H9 (cell line): ENCODE results near the gene MCAT. TPM values are rescaled to one million over a fixed set of nuclear protein-coding genes. Genes with fewer than 3 reads are reported as not detected.

Experiments used
- DNase-seq: peaks from one replicate; pipeline ENCODE4 v3.0.0-alpha.2; 2017
- H2AFZ ChIP-seq: one replicate; pipeline ENCODE4 v1.6.1; 2013; ENCODE audit warnings: mild to moderate bottlenecking, low read length, control low read depth, moderate library complexity
- H2AK5ac ChIP-seq: 2 replicates; pipeline ENCODE4 v1.6.1; 2013; ENCODE audit warnings: low read length, control low read depth, mixed read lengths; ENCODE audit not compliant: insufficient read length
- H2BK120ac ChIP-seq: one replicate; pipeline ENCODE4 v1.6.1; 2013; ENCODE audit warnings: low read depth, mild to moderate bottlenecking, low read length, control low read depth, inconsistent platforms; ENCODE audit not compliant: poor library complexity, severe bottlenecking
- H2BK12ac ChIP-seq: 2 replicates; pipeline ENCODE4 v1.6.1; 2013; ENCODE audit warnings: low read length, control low read depth, mixed read lengths, low read depth; ENCODE audit not compliant: insufficient read length
- H2BK15ac ChIP-seq: 2 replicates; pipeline ENCODE4 v1.6.1; 2013; ENCODE audit warnings: low read depth, low read length, control low read depth
- H2BK20ac ChIP-seq: one replicate; pipeline ENCODE4 v1.6.1; 2013; ENCODE audit warnings: low read depth, mild to moderate bottlenecking, low read length, control low read depth, inconsistent platforms; ENCODE audit not compliant: poor library complexity, severe bottlenecking
- H2BK5ac ChIP-seq: 2 replicates; pipeline ENCODE4 v1.6.1; 2013; ENCODE audit warnings: low read length, control low read depth, mixed read lengths; ENCODE audit not compliant: insufficient read length
- H3K14ac ChIP-seq: 2 replicates; pipeline ENCODE4 v1.6.1; 2013; ENCODE audit warnings: low read length, control low read depth; ENCODE audit not compliant: insufficient read depth
- H3K18ac ChIP-seq: 2 replicates; pipeline ENCODE4 v1.6.1; 2013; ENCODE audit warnings: low read depth, mild to moderate bottlenecking, mixed read lengths, low read length, control low read depth; ENCODE audit not compliant: insufficient read length
- H3K23ac ChIP-seq: 2 replicates; pipeline ENCODE4 v1.6.1; 2013; ENCODE audit warnings: low read length, control low read depth, mixed read lengths, low read depth; ENCODE audit not compliant: insufficient read length
- H3K23me2 ChIP-seq: 2 replicates; pipeline ENCODE4 v1.6.1; 2013; ENCODE audit warnings: low read depth, mild to moderate bottlenecking, mixed read lengths, low read length, control low read depth; ENCODE audit not compliant: insufficient read length, poor library complexity, severe bottlenecking
- H3K27ac ChIP-seq: 2 replicates; pipeline ENCODE4 v1.5.1; 2013; ENCODE audit warnings: low read length, control low read depth, mixed read lengths, low read depth; ENCODE audit not compliant: insufficient read length
- H3K27me3 ChIP-seq: 2 replicates; pipeline ENCODE4 v1.6.1; 2013; ENCODE audit warnings: low read length, control low read depth, inconsistent platforms; ENCODE audit not compliant: insufficient read depth
- H3K4ac ChIP-seq: 2 replicates; pipeline ENCODE4 v1.6.1; 2013; ENCODE audit warnings: low read depth, mild to moderate bottlenecking, control low read depth, inconsistent platforms, low read length, moderate library complexity
- H3K4me1 ChIP-seq: 2 replicates; pipeline ENCODE4 v1.6.1; 2013; ENCODE audit warnings: low read length, control low read depth, inconsistent platforms; ENCODE audit not compliant: insufficient read depth
- H3K4me2 ChIP-seq: 2 replicates; pipeline ENCODE4 v1.6.1; 2013; ENCODE audit warnings: low read length, control low read depth, mixed read lengths; ENCODE audit not compliant: insufficient read length, insufficient read depth
- H3K56ac ChIP-seq: 2 replicates; pipeline ENCODE4 v1.6.1; 2013; ENCODE audit warnings: low read depth, mild to moderate bottlenecking, mixed read lengths, low read length, control low read depth; ENCODE audit not compliant: insufficient read length
- H3K79me1 ChIP-seq: 2 replicates; pipeline ENCODE4 v1.6.1; 2013; ENCODE audit warnings: low read depth, mild to moderate bottlenecking, moderate library complexity, low read length, control low read depth, inconsistent platforms; ENCODE audit not compliant: insufficient read depth, poor library complexity, severe bottlenecking
- H3K79me2 ChIP-seq: 2 replicates; pipeline ENCODE4 v1.6.1; 2013; ENCODE audit warnings: low read length, control low read depth, inconsistent platforms; ENCODE audit not compliant: insufficient read depth
- H3K9ac ChIP-seq: 2 replicates; pipeline ENCODE4 v1.6.1; 2013; ENCODE audit warnings: low read length, control low read depth, mixed read lengths; ENCODE audit not compliant: insufficient read length; ENCODE audit errors: extremely low read depth
- H3K9me3 ChIP-seq: one replicate; pipeline ENCODE4 v1.6.1; 2013; ENCODE audit warnings: low read depth, low read length, inconsistent platforms; ENCODE audit not compliant: control insufficient read depth
- H3T11ph ChIP-seq: one replicate; pipeline ENCODE4 v1.6.1; 2013; ENCODE audit warnings: mild to moderate bottlenecking, low read length, control low read depth, inconsistent platforms
- H4K20me1 ChIP-seq: one replicate; pipeline ENCODE4 v1.6.1; 2013; ENCODE audit not compliant: control insufficient read depth, insufficient read length, insufficient read depth
- H4K5ac ChIP-seq: 2 replicates; pipeline ENCODE4 v1.6.1; 2013; ENCODE audit warnings: low read depth, mild to moderate bottlenecking, mixed read lengths, low read length, control low read depth; ENCODE audit not compliant: insufficient read length
- H4K8ac ChIP-seq: replicated peaks from 2 replicates; pipeline ENCODE4 v1.6.1; 2013; ENCODE audit warnings: low read length, control low read depth, mixed read lengths, low read depth; ENCODE audit not compliant: insufficient read length
- H4K91ac ChIP-seq: 2 replicates; pipeline ENCODE4 v1.6.1; 2013; ENCODE audit warnings: low read depth, mild to moderate bottlenecking, moderate library complexity, mixed read lengths, low read length, control low read depth; ENCODE audit not compliant: insufficient read length
- H3K27ac Mint-ChIP-seq, 3 experiments: 2 replicates in 2 of 3; 3 replicates in 1 of 3; pipeline ENCODE4 v1.8.0; 2020 to 2021; ENCODE audit warnings: mixed read lengths in 3 of 3, mild to moderate bottlenecking in 1 of 3, moderate library complexity in 1 of 3
- H3K27me3 Mint-ChIP-seq: 2 replicates; pipeline ENCODE4 v1.8.0; 2021; ENCODE audit warnings: low read depth, mild to moderate bottlenecking, moderate library complexity, mixed read lengths
- H3K36me3 Mint-ChIP-seq, 3 experiments: 2 replicates in 2 of 3; 3 replicates in 1 of 3; pipeline ENCODE4 v1.8.0; 2020 to 2021; ENCODE audit warnings: low read depth in 3 of 3, mixed read lengths in 3 of 3; ENCODE audit not compliant: insufficient read depth in 1 of 3
- H3K4me1 Mint-ChIP-seq, 2 experiments: 2 replicates each; pipeline ENCODE4 v1.8.0; 2020; ENCODE audit warnings: mixed read lengths in 2 of 2
- H3K4me3 Mint-ChIP-seq, 2 experiments: 2 replicates in 1 of 2; 3 replicates in 1 of 2; pipeline ENCODE4 v1.8.0; 2020 to 2021; ENCODE audit warnings: mild to moderate bottlenecking in 2 of 2, mixed read lengths in 2 of 2, moderate library complexity in 1 of 2
- H3K9me3 Mint-ChIP-seq, 2 experiments: 2 replicates in 1 of 2; 3 replicates in 1 of 2; pipeline ENCODE4 v1.8.0; 2020; ENCODE audit warnings: mild to moderate bottlenecking in 2 of 2, mixed read lengths in 2 of 2, moderate library complexity in 1 of 2
- CTCF ChIP-seq: fragments of 200-600 bp; sonication (generic); conservative IDR thresholded peaks from 3 replicates; pipeline ENCODE4 v1.8.0; 2021; ENCODE audit warnings: antibody characterized with exemption, mild to moderate bottlenecking
- WGBS: extraction: QIAGEN DNeasy Blood & Tissue Kit; methylation state at CpG from one replicate; pipeline ENCODE4 v1.1.7; 2013; ENCODE audit warnings: missing lambda C conversion rate, low lambda C conversion rate, mixed read lengths; ENCODE audit not compliant: insufficient read length; ENCODE audit errors: extremely low coverage; 5-methylcytosine and 5-hydroxymethylcytosine counted together
- total RNA-seq: library from RNA; stranded (reverse); gene quantifications from 2 replicates; pipeline ENCODE4 v1.2.1, GENCODE V29; 2021

Gene MCAT
- total RNA-seq, 1 experiment from 2014 or later = 20.3 TPM

GRCh38 chr22:43171019-43171491 is 27.9 kb upstream of the MCAT start:
- no peak overlapping the region for H2BK12ac ChIP-seq
- no peak overlapping the region for H3K4me2 ChIP-seq
- no peak overlapping the region for H3K56ac ChIP-seq
- no peak overlapping the region for H2BK120ac ChIP-seq
- no peak overlapping the region for H3K18ac ChIP-seq
- H2BK5ac ChIP-seq = no peak overlapping the region
- Mint-ChIP-seq H3K4me1 (no peaks in the 10 kb centered on the region), H3K27me3 (no peaks in the 10 kb centered on the region), H3K4me3 (no peak overlapping the region), H3K36me3 (peaks cover 20 to 78% (median 71%) of the 10 kb centered on the region in 3 experiments; a peak in 6 of 7 replicates), H3K9me3 (no peaks in the 10 kb centered on the region), H3K27ac (no peak overlapping the region)
- no peaks in the 10 kb centered on the region for H3K27me3 ChIP-seq
- H3K79me1 ChIP-seq = no peaks in the 10 kb centered on the region
- H3K79me2 ChIP-seq = no peaks in the 10 kb centered on the region
- H3K27ac ChIP-seq = no peak overlapping the region
- H3K14ac ChIP-seq = no peak overlapping the region
- H2AK5ac ChIP-seq = no peak overlapping the region
- no peaks in the 10 kb centered on the region for H3K9me3 ChIP-seq
- H2AFZ ChIP-seq = no peak overlapping the region
- no peaks in the 10 kb centered on the region for H3K23me2 ChIP-seq
- H3T11ph ChIP-seq = no peak overlapping the region
- no peak for TF ChIP-seq CTCF
- H4K20me1 ChIP-seq = no peaks in the 10 kb centered on the region
- DNase-seq = no peak
- no peak overlapping the region for H3K9ac ChIP-seq
- WGBS = no CpG with 5 or more reads among the region's 14 CpGs
- H4K5ac ChIP-seq = no peak overlapping the region
- H4K91ac ChIP-seq = no peak overlapping the region
- no peak overlapping the region for H4K8ac ChIP-seq
- H3K4ac ChIP-seq = no peak overlapping the region
- H2BK15ac ChIP-seq = no peak overlapping the region
- no peak overlapping the region for H3K23ac ChIP-seq
- no peaks in the 10 kb centered on the region for H3K4me1 ChIP-seq
- no peak overlapping the region for H2BK20ac ChIP-seq
